DOHH2 (cell line): ENCODE results near the gene ZWILCH.

ENCODE experiments used
- CTCF ChIP-seq: fragments of 200-600 bp; sonication (generic); IDR thresholded peaks from one replicate; pipeline ENCODE4 v1.5.1; 2014; ENCODE audit warnings: antibody characterized with exemption, mild to moderate bottlenecking, low read depth, low read length; ENCODE audit not compliant: poor library complexity, severe bottlenecking
- EZH2phosphoT487 ChIP-seq: fragments of 200-600 bp; sonication (generic); IDR thresholded peaks from 2 replicates; pipeline ENCODE4 v1.6.1; 2017; ENCODE audit warnings: borderline replicate concordance, mild to moderate bottlenecking, antibody characterized with exemption, low read length, moderate library complexity, mixed read lengths

GRCh38 chr15:66524838-66525237 lies 19.7 kb downstream of the ZWILCH start:
- TF ChIP-seq CTCF, result no peak
- no peak for TF ChIP-seq EZH2phosphoT487
